ENCODE results near the gene RASA4. TPM values are rescaled to one million over a fixed set of nuclear protein-coding genes. Genes with fewer than 3 reads are reported as not detected.
"Not testable (repeated sequence)": the region's sequence is repeated elsewhere in the genome, so short reads cannot be mapped to it uniquely, and the experiment has no call there.

The RASA4 gene
- 1.0 and 5.0 TPM in 2 replicates for total RNA-seq

DNA sequence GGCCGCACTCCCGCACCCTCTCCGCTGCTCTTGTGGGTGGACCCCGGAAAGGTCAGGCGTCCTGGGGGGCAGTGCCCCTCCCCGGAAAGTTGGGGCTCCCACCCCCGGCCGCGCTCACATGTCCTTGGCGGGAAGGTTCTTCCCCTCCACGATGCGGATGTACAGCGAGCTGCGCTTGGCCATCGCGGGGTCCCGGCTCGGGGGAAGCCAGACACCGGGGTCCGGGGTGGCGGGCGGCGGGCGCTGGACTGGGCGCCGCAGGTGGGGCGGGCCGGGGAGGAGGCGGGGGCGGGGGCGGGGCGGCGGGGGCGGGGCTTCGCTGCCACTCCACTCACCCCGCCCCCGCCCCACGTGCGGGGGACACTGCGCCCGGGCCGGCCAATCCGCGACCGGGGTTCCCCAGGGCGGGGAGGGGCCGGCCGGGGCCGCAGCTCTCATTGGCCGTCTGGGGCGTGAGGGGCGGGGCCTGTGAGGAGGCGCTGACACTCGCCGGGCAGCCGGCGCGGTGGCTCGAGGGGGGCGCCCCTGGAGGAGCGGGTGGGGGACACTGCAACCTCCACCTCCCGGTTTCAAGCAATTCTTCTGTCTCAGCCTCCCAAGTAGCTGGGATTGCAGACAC, at the start of gene RASA4:
Gene RASA4 (minus strand): TSS at position 250 of the 619 bp plus-strand sequence. CDS start 67 bp downstream, at position 183.
- DNase-seq (ENCODE audit: low read depth), result not testable (repeated sequence)

DNA sequence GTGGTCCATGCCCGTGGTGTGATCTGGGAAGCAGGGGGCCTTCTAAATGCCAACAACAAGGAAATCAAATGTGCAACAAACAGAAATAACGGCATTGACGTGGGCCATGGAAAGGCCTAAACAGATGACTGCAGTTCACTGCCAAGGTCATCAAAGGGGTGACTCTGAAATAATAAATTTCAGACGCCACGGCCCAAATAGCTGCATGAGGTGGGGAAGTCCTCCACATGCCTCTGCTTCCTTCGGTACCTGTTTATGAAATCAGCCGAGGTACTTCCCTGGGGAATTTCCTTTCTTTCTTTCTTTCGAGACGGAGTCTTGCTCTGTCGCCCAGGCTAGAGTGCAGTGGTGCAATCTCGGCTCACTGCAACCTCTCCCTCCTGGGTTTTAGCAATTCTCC, 48.2 kb upstream of the RASA4 start:
- DNase-seq (ENCODE audit: low read depth), result not testable (repeated sequence)

- DNase-seq (ENCODE audit: low read depth), result not testable (repeated sequence)
Measured at GRCh38 chr7:102649924-102650323, 33.4 kb upstream of the RASA4 start, which contains the start of gene SPDYE2B. Gene SPDYE2B, plus strand, starts transcription at chr7:102650319. Its CDS starts 2,030 bp downstream, at chr7:102652349.

DNA sequence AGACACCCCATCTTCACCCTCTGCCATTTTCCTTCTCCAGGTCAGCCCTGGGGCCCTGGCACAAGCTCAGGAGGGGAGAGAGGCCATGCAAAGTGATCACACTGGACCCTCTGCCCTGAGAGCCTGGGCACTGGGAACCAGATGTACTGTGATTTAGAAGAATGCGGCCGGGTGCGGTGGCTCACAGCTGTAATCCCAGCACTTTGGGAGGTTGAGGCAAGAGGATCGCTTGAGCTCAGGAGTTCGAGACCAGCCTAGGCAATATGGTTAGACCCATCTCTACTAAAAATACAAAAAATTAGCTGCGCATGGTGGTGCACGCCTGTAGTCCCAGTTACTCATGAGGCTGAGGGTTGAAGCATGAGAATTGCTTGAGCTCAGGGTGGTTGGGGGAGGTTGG, 31.3 kb upstream of the RASA4 start:
- DNase-seq (ENCODE audit: low read depth), result not testable (repeated sequence)

DNA sequence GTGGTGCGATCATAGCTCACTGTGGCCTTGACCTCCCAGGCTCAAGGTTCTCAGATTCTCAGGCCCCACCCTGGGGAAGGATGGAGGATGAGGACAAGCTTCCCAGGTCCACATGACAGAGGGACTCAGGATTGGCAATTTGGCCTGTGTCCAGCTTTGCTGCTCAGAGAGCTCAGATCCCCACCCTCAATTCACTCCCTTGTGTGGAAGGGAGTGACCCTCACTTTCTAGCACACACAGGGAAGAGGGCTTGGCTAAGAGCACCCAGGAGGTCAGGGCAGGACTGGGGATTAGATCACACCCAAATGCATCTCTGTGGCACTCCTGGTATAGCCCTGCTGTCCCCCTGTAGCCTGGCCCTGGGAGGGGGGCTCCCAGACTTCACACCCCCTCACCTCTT, 26.8 kb upstream of the RASA4 start:
- not testable (repeated sequence) for DNase-seq (ENCODE audit: low read depth)

DNA sequence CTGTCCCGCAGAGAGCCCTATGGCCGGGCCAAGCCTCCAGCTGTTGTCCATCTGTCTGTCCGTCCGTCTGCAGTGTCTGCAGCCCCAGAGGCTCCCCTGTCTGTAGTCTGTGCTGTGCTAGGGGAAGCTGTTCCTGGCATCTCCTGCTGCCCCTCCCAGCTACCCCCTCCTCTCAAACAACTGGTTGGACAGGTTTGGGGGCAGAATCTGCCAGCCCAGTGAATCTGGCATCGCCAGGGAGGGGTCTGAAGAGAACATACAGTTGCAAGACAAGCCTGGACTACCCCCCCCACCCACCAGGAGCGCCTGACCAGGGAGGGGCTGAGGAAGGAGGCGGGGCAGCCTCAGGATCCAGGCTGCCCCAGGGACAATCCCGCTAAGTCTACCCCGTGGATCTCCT, 26.1 kb upstream of the RASA4 start, which contains the start of gene UPK3BL1:
Gene UPK3BL1 (minus strand): TSS at position 101 of the 400 bp plus-strand sequence. CDS start 50 bp downstream, at position 51.
- DNase-seq (ENCODE audit: low read depth), result not testable (repeated sequence)

DNA sequence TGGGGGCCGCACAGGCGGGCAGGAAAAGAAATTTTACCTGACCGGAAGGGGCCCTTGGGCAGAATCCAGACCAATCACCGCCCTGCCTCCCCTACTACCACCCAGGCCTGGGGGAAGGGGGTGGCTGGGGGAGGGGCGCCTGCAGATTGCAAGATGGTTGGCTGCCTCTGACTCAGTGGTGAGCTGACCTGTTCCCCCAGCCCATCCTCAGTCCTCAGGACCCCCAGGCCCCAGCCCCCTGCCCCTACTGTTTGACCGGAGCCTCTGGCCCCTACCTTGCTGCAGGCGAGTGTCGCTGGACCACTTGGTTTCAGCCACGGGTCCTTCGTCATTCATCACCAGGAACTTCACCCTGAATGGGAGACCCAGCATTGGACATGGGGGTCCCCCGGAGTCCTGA, 22.3 kb upstream of the RASA4 start:
- DNase-seq (ENCODE audit: low read depth), result not testable (repeated sequence)

DNA sequence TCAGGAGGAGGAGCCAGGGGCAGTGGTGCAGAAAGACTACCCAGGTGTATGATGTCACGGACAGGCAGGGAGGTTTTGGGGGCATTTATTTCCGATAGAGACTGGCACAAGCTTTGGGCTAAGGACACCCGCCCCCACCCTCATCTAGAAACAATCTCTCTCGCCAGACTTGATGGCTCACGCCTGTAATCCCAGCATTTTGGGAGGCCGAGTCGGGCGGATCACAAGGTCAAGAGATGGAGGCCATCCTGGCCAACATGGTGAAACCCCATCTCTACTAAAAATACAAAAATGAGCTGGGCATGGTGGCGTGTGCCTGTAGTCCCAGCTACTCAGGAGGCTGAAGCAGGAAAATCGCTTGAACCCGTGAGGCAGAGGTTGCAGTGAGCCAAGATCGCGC, 20.4 kb upstream of the RASA4 start:
- not testable (repeated sequence) for DNase-seq (ENCODE audit: low read depth)

DNA sequence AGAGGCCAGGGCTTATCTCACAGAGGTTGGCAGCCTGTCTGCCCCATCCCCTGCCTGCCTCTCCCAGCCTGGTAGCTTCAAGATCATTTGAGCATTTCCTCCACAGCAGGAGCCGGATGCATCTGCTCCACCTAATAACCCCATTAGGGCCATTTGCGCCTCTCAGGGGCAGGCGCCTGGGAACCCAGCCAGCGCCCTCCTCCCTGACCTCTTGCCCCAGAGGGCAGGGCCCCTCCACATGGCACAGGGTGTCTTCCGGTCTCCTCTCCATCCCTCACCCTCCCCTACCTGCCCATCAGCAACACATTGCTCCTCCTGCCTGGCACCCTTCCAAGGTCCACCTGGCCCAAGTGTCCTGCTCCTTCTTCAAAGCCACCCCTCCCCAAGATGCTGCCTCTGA, 18.8 kb upstream of the RASA4 start:
- not testable (repeated sequence) for DNase-seq (ENCODE audit: low read depth)

DNA sequence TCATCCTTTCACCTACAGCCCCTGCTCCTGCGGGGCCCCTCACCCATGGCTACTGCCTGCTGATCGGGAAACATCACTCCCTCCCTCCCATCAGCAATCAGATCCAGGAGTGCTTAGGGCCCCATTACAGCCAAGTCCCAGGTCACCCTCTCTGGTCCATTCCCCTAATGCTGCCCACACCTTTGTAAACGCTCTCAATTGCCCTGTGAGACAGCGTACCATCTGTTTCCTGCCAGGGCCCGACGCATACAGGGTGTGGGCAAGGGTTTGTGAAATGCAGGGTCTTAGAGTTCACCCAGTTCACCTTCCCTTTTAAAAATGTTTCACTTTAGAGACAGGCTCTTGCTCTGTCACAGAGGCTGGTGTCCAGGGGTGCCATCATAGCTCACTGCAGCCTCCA, 17.7 kb upstream of the RASA4 start:
- not testable (repeated sequence) for DNase-seq (ENCODE audit: low read depth)

DNA sequence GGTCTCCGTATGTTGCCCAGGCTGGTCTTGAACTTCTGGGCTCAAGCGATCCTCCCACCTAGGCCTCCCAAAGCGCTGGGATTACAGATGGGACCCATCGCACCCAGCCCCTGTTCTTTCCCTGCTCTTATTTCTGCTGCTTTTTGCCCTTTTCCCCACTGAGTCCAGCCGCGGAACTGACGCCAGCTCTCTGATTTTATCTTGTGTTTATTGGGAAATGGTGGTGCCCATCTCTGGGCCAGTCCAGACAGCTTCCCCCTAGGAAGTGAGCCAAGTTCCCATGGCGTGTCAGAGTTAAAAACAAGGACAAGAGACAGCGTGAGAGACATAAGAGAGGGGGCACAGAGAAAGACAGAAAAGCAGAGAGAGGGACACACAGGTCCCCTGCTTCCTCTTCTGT, 14.1 kb upstream of the RASA4 start:
- DNase-seq (ENCODE audit: low read depth), result not testable (repeated sequence)

GRCh38 chr7:102627271-102627904, 10.8 kb upstream of the RASA4 start:
- DNase-seq (ENCODE audit: low read depth), result not testable (repeated sequence)

- not testable (repeated sequence) for DNase-seq (ENCODE audit: low read depth)
Measured at GRCh38 chr7:102618122-102618521, 1.6 kb upstream of the RASA4 start.

DNA sequence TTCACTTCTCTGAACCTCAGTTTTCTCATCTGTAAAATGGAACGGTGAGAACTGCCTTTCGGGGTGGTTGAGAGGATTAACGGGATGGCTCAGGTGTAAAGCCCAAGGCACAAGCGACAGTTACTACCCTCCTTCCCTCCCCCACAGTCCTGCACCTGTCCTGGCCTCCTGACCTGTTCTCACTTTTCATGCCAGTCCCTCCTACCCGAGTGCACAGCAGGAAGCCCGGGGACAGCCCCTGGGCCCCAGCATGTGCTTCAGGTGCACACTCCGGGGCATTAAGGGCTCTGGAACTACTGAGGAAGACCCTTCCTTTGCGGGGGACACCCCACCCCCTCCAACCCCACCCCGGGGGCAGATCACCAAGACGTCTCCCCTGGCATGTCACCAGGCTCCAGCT, 626 bp downstream of the RASA4 start:
- DNase-seq (ENCODE audit: low read depth), result not testable (repeated sequence)

GRCh38 chr7:102614873-102615272, 1.7 kb downstream of the RASA4 start:
- DNase-seq (ENCODE audit: low read depth), result not testable (repeated sequence)

DNA sequence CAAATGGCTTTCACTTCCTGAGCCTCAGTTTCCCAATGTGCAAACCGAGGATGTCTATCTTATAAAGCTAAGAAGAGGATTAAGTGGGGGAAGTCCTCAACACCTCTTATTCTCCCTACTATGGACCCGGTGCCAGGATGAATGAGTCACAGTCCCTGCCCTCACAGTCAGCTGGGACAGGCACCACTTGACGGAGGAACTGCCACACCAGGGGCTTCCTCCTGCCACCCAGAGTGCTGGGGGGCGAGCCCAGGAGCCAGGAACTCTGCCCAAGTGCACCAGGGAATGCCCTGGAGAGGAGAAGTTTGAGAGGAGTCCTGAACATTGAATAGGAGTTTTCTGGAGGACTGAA, 2.2 kb downstream of the RASA4 start:
- not testable (repeated sequence) for DNase-seq (ENCODE audit: low read depth)

DNA sequence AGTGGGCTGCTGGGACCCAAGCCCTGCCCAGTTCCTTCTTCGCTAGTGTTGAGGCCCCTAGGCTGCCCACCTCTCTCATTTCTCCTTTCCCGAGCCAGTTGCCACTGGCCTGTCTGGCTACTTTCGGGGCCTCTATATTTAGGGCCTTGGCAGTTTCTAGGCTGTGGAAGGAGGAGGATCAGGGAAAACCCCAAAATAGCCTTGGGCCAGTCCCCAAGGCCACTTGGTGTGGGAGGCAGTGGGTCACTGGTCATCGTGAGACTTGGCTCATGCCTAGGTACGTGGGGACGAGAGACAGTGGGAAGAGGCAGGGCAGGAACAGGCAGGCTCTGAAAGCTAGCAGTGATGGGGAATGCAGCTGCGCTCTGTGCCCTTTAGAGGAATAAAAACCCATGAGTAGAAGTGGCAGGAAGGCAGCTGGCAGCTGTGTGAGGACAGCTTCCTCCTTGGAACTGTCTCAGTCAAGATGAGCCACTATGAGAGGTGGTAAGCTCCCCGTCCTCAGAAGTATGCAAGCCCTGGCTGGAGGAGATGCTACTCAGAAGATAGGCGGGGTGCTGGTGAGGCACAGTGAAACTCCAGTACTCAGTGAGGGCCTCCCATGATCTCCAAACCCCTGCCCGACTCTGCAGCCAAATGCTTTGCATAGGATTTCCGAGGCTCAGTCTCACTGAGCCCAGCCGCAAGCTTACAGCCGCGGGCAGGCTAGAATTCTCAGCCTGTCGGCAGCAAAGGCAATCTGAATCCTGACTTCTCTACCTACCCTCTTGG, 2.8 kb downstream of the RASA4 start:
- DNase-seq (ENCODE audit: low read depth), result not testable (repeated sequence)

GRCh38 chr7:102611675-102612325, 4.8 kb downstream of the RASA4 start:
- DNase-seq (ENCODE audit: low read depth), result not testable (repeated sequence)

GRCh38 chr7:102611013-102611674, 5.4 kb downstream of the RASA4 start:
- DNase-seq (ENCODE audit: low read depth), result not testable (repeated sequence)

DNA sequence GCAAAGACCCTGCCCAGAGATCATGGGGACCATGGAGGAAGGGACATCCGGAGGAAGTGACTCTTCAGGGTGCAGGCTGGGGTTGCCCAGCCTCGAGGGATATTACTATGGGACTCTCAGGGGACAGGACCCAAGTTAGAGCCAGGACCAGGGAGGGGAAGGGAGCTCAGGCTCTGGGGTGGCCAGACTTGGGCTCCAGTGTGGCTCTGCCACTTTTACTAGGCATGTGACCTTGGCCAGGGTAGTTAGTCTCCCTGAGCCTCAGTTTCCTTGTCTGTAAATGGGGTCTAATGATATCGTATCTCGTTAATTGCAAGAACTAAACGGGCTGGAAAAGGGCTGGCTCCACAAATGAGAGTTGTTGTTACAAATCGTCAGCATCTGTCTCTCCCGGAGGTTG, 6.1 kb downstream of the RASA4 start:
- not testable (repeated sequence) for DNase-seq (ENCODE audit: low read depth)

GRCh38 chr7:102609734-102610133, 6.8 kb downstream of the RASA4 start:
- not testable (repeated sequence) for DNase-seq (ENCODE audit: low read depth)
